Endothelial cell of umbilical vein (primary cell): ENCODE measurements around the gene ABHD17A. TPM values are rescaled to one million over a fixed set of nuclear protein-coding genes. Genes with fewer than 3 reads are reported as not detected.

ENCODE experiments used
- BruUV-seq: library from RNA; stranded (reverse); fragments of 400-500 nt; replicated peaks from 2 replicates; lab custom pipeline; 2021; lab: Mats Ljungman, UMichigan
- CTCF ChIA-PET: fragments of 300-600, 350-600 bp; sonication (Branson Sonifier 250); formaldehyde crosslinking; loops from one replicate; lab custom pipeline; 2021; ENCODE audit warnings: antibody characterized with exemption, inconsistent platforms; lab: Charles Lee
- POLR2A ChIA-PET: fragments of 300-600, 350-600 bp; sonication (Branson Sonifier 250); formaldehyde crosslinking; loops from one replicate; lab custom pipeline; 2021; ENCODE audit warnings: antibody characterized with exemption, inconsistent platforms; lab: Charles Lee
- DNase-seq: peaks from one replicate; pipeline ENCODE4 v3.0.0-alpha.2; 2011; ENCODE audit warnings: low read depth, low spot score
- FAIRE-seq: peaks from 2 replicates; lab custom pipeline; 2011; peaks lifted over from hg19 to GRCh38; lab: Jason Lieb, UNC
- H2AFZ ChIP-seq: 2 replicates; pipeline ENCODE4 v1.6.0; 2012; ENCODE audit warnings: low read depth, low read length, control low read depth, inconsistent platforms
- H3K27ac ChIP-seq: 2 replicates; pipeline ENCODE4 v1.5.1; 2011; ENCODE audit warnings: low read depth, mild to moderate bottlenecking, control low read depth, low read length, moderate library complexity; ENCODE audit not compliant: insufficient read depth
- H3K27me3 ChIP-seq, 2 experiments: 2 replicates each; pipeline versions ENCODE4 v1.6.0 to v1.6.1; 2011; ENCODE audit warnings: low read length in 2 of 2, mixed read lengths in 1 of 2; ENCODE audit not compliant: control insufficient read depth in 2 of 2, insufficient read depth in 2 of 2
- H3K36me3 ChIP-seq, 2 experiments: 2 replicates in 1 of 2; 3 replicates in 1 of 2; pipeline ENCODE4 v1.5.1; 2011; ENCODE audit warnings: low read length in 2 of 2, mild to moderate bottlenecking in 1 of 2, moderate library complexity in 1 of 2; ENCODE audit not compliant: control insufficient read depth in 2 of 2, insufficient read depth in 2 of 2; ENCODE audit errors: extremely low read depth in 1 of 2
- H3K4me1 ChIP-seq: 3 replicates; pipeline ENCODE4 v1.5.1; 2011; ENCODE audit warnings: mild to moderate bottlenecking, low read length; ENCODE audit not compliant: control insufficient read depth, insufficient read depth; ENCODE audit errors: extremely low read depth
- H3K4me2 ChIP-seq: 2 replicates; pipeline ENCODE4 v1.6.1; 2011; ENCODE audit warnings: low read length, control low read depth, mixed read lengths; ENCODE audit not compliant: insufficient read depth
- H3K4me3 ChIP-seq, 3 experiments: fragments of 200-600 bp in 1 of 3; sonication (generic), shearing (Covaris generic) in 1 of 3; replicated peaks in 1 of 3; 2 replicates each; pipeline ENCODE4 v1.5.1; 2011 to 2016; ENCODE audit warnings: control low read depth in 3 of 3, low read length in 3 of 3, mild to moderate bottlenecking in 2 of 3, inconsistent platforms in 1 of 3, low read depth in 1 of 3, moderate library complexity in 1 of 3; ENCODE audit not compliant: insufficient read depth in 1 of 3
- H3K79me2 ChIP-seq: 2 replicates; pipeline ENCODE4 v1.6.0; 2012; ENCODE audit warnings: low read length, inconsistent platforms; ENCODE audit not compliant: control insufficient read depth, insufficient read depth
- H3K9ac ChIP-seq: replicated peaks from 2 replicates; pipeline ENCODE3; 2011; ENCODE audit warnings: low read length, control low read depth; ENCODE audit not compliant: insufficient read depth; ENCODE audit errors: extremely low read depth
- H3K9me1 ChIP-seq: replicated peaks from 3 replicates; pipeline ENCODE4 v1.6.0; 2011; ENCODE audit warnings: mild to moderate bottlenecking, low read length; ENCODE audit not compliant: control insufficient read depth, insufficient read depth; ENCODE audit errors: extremely low read depth
- H3K9me3 ChIP-seq: replicated peaks from 2 replicates; pipeline ENCODE4 v1.5.1; 2012; ENCODE audit warnings: low read length, inconsistent platforms; ENCODE audit not compliant: control insufficient read depth, insufficient read depth
- H4K20me1 ChIP-seq: replicated peaks from 2 replicates; pipeline ENCODE3; 2011; ENCODE audit warnings: mild to moderate bottlenecking, low read length; ENCODE audit not compliant: control insufficient read depth, insufficient read depth; ENCODE audit errors: extremely low read depth
- CTCF ChIP-seq, 2 donors: IDR thresholded peaks; 1 replicate in 1 of 2; 2 replicates in 1 of 2; pipeline ENCODE4 v1.5.1; 2011; ENCODE audit warnings: low read length in 2 of 2, mild to moderate bottlenecking in 2 of 2, moderate library complexity in 2 of 2, control low read depth in 1 of 2, inconsistent platforms in 1 of 2, low read depth in 1 of 2; ENCODE audit not compliant: insufficient read depth in 1 of 2; ENCODE audit errors: extremely low read depth in 1 of 2
- EZH2 ChIP-seq: IDR thresholded peaks from 2 replicates; pipeline ENCODE4 v1.6.1; 2012; ENCODE audit warnings: borderline replicate concordance, low read depth, mild to moderate bottlenecking, moderate library complexity, low read length, inconsistent platforms; ENCODE audit not compliant: severe bottlenecking
- FOS ChIP-seq: IDR thresholded peaks from 2 replicates; pipeline ENCODE4 v1.6.1; 2011; ENCODE audit warnings: mild to moderate bottlenecking, low read length, moderate library complexity, borderline replicate concordance; ENCODE audit not compliant: insufficient read depth
- GATA2 ChIP-seq: IDR thresholded peaks from 2 replicates; pipeline ENCODE4 v1.7.0; 2011; ENCODE audit warnings: low read depth, mild to moderate bottlenecking, moderate library complexity, mixed read lengths, low read length; ENCODE audit not compliant: insufficient read length, insufficient read depth
- JUN ChIP-seq: IDR thresholded peaks from 2 replicates; pipeline ENCODE4 v1.6.1; 2011; ENCODE audit warnings: borderline replicate concordance, low read depth; ENCODE audit not compliant: insufficient read length, insufficient read depth
- POLR2A ChIP-seq: IDR thresholded peaks from 2 replicates; pipeline ENCODE4 v1.6.1; 2012; ENCODE audit warnings: low read depth, mild to moderate bottlenecking, control low read depth, low read length
- dilution Hi-C: fragments of 300-500 bp; cut with MboI; formaldehyde crosslinking; loops from one replicate; pipeline ENCODE4 v1.15.0; 2019; ENCODE audit warnings: low sequenced_read_pairs; ENCODE audit not compliant: extremely low pct_ligation_motif_present
- intact Hi-C: fragments of 100-400 bp; cut with micrococcal nuclease; formaldehyde crosslinking; loops from one replicate; pipeline ENCODE4 v1.10.0; 2022
- polyA plus RNA-seq, 4 experiments: library from polyadenylated mRNA; depleted of rRNA in 3 of 4; stranded (reverse) in 3 of 4; unstranded in 1 of 4; fragments of >200 nt; gene quantifications; 2 replicates each; pipeline versions ENCODE4 v1.2.1 to v1.2.3, GENCODE V29; 2011 to 2012; ENCODE audit warnings: missing spikeins in 1 of 4
- total RNA-seq: library from RNA; stranded (reverse); gene quantifications from 2 replicates; pipeline ENCODE4 v1.2.3, GENCODE V29; 2021
- TF ChIP-seq, protein P1 (sequence below): IDR thresholded peaks from 2 replicates; pipeline ENCODE4 v1.6.1; 2011; ENCODE audit not compliant: insufficient read depth, insufficient read length

Gene ABHD17A
- total and polyA plus RNA-seq, 2 donors (not counting 3 experiments of a cell fraction or from before 2014, with no cell fraction given) = 89.8 to 143 TPM

DNA sequence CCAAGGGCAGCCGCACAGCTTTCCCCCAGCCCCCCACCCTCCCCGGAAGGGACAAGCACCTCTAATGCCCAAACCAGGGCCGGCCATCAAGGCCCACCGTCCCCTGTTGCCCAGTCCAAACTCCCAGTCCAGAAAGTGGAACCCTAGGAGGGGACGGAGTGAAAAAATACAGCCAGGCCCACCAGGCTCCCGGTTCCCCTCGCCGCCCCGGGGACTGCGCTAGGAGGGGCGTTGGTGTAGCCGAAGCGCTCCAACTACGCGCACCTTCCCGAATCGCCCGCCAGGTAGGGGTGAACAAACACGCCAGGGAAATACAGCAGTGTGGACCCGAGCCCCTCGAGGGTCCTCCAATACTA, 23.2 kb downstream of the ABHD17A start:
- peaks cover 58% of the 10 kb centered on the region for H3K79me2 ChIP-seq
- TF ChIP-seq JUN (no peak), CTCF (IDR thresholded peaks at IDR 0.05; ENCODE audit: extremely low read depth in 1 of 2, insufficient read depth in 1 of 2, low read depth in 1 of 2, low read length in 2 of 2) (no peak), POLR2A (no peak), GATA2 (no peak), FOS (no peak), EZH2 (no peak)
- TF ChIP-seq, protein P1, sequence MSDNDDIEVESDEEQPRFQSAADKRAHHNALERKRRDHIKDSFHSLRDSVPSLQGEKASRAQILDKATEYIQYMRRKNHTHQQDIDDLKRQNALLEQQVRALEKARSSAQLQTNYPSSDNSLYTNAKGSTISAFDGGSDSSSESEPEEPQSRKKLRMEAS = no peak
- H3K27ac ChIP-seq = peak overlapping the region; percentile 40
- no peaks in the 10 kb centered on the region for H3K36me3 ChIP-seq
- no peaks in the 10 kb centered on the region for H3K27me3 ChIP-seq
- POLR2A ChIA-PET = no interaction called here
- DNase-seq (no peak), FAIRE-seq (no peak)
- no peak overlapping the region for H2AFZ ChIP-seq
- CTCF ChIA-PET = no interaction called here
- no peaks in the 10 kb centered on the region for H3K9me3 ChIP-seq
- no peaks in the 10 kb centered on the region for H3K9me1 ChIP-seq
- dilution Hi-C loops = no loop called here
- H3K4me3 ChIP-seq = peak overlapping the region; percentile 78 to 99 (median 85)
- peak overlapping the region; percentile 89 for H3K4me2 ChIP-seq
- intact Hi-C loops = no loop called here
- H3K4me1 ChIP-seq = peaks cover 33% of the 10 kb centered on the region
- H4K20me1 ChIP-seq = no peaks in the 10 kb centered on the region
- H3K9ac ChIP-seq = peak overlapping the region; percentile 82
- BruUV-seq = no TSS peak
